Renal pelvis (tissue), 12 donors: ENCODE measurements around the gene CD1E. TPM values are rescaled to one million over a fixed set of nuclear protein-coding genes. Genes with fewer than 3 reads are reported as not detected.
"Not testable (repeated sequence)": the region's sequence is repeated elsewhere in the genome, so short reads cannot be mapped to it uniquely, and the experiment has no call there.

ENCODE experiments used
- DNase-seq: peaks from one replicate; pipeline ENCODE4 v3.0.0-alpha.2; 2013
- long read RNA-seq, 16 experiments: transcript quantifications; one replicate each; lab custom pipeline, GENCODE V29; 2026
- polyA plus RNA-seq, 3 donors: library from polyadenylated mRNA; unstranded; fragments of 120-200 nt; gene quantifications; one replicate each; pipeline ENCODE4 v1.2.1, GENCODE V29; 2013; ENCODE audit not compliant: insufficient read length in 3 of 3

The CD1E gene
- polyA plus RNA-seq, result under 1 TPM in 1 of 3 donors, not detected in 2; 0.17 TPM
- long read RNA-seq, donor 1, result 0 reads
- long read RNA-seq, donor 2, result 0 reads
- long read RNA-seq, donor 3, result 0 reads
- long read RNA-seq, donor 4, result 0 reads
- long read RNA-seq, donor 5, partial matches to known transcripts, result 0 of 1 reads
- long read RNA-seq, donor 5, other reads (novel, unspliced or antisense), result 0 of 1 reads
- long read RNA-seq, donor 6, result 0 reads
- long read RNA-seq, donor 7, result 0 reads
- long read RNA-seq, donor 8, result 0 reads
- long read RNA-seq, donor 9, result 0 reads
- long read RNA-seq, donor 10, result 0 reads
- long read RNA-seq, donor 11, result 0 reads
- long read RNA-seq, donor 12, result 0 reads
- long read RNA-seq, donor 13, result 0 reads
- long read RNA-seq, donor 14, result 0 reads
- long read RNA-seq, donor 15, result 0 reads
- long read RNA-seq, donor 16, result 0 reads

DNA sequence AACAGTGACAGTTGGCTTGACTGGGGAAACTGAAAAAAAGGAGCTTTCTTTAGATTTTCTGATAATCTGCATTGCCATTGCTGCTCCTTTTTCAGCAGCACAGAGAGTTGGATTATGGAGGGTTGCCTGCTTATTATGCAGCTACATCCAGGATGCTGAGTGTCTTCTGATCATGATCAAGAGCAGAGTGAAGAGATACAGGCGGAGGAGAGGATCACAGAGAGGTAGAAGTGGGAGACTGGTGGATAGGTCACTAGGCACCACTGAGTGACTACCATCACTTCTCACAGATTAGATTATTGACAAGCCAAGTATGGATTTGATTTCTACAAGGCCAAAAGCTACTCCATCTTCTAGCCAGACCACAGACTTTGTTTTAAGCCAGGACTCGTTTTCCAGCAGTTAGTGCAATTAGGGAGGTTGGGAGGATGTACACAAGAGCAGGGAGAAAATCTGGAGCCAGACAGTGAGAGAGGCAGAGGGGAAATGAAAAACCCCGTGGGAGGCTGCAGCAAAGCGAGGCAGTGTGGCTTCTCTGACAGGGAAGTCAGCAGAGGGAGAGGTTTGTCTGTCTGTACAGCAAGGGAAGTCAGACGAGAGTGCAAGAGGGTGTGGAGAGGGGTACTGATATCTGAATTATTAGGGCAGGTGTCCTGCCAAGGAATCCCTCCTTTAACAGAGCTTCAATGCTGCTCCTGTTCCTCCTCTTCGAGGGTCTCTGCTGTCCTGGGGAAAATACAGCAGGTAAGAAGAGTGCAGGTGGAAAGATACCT lies at the start of gene CD1E:
CD1E (plus strand) TSS at position 592 of the 773 bp plus-strand sequence; CDS start at position 687, 95 bp downstream.
- no peak for DNase-seq

DNA sequence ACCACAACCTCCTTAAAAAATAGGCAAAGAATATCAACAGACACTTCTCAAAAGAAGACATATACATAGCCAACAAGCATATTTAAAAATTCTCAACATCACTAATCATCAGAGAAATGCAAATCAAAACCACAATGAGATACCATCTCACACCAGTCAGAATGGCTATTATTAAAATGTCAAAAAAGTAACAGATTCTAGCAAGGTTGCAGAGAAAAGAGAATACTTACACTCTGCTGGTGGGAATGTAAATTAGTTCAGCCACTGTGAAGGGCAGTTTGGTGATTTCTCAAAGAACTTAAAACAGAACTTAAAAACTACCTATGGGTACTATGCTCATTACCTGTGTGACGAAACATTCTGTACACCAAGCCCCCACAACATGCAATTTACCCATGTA lies 43.1 kb upstream of the CD1E start:
- DNase-seq, result no peak

DNA sequence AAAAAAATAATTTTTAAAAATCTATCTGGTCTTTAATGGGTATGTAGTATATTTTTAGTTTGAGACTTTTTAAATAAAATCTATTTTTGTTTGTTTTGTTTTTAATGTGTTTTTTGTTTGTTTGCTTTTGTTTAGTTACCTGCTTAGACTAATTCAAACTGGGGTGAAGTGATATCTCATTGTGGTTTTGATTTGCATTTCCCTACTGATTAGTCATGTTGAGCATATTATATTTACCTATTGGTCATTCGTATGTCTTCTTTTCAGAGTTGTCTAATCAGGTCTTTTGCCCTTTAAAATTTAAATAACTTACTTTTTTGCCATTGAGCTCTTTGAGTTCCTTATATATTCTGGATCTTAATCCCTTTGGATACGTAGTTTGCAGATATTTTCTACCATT lies 42.6 kb upstream of the CD1E start:
- DNase-seq, result no peak

DNA sequence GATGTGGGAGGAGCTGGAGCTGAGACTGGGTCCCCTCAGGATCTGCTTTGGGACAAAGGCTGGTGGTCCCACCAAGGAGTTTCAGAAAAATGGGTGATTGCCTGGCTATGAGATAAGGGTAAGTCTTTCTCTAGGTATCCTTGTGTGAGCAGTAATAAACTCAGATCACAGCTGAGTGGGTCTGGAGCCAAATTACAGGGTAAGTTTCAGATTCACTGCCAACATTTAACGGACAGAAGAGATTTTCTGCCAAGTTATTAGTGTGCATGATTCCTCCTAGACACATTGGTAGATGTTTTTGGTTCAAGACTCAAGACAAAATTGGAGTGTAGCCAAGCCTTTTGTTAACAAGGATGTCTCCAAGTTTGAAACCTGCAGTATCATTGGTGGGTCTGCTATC lies 29.8 kb upstream of the CD1E start:
- no peak for DNase-seq

DNA sequence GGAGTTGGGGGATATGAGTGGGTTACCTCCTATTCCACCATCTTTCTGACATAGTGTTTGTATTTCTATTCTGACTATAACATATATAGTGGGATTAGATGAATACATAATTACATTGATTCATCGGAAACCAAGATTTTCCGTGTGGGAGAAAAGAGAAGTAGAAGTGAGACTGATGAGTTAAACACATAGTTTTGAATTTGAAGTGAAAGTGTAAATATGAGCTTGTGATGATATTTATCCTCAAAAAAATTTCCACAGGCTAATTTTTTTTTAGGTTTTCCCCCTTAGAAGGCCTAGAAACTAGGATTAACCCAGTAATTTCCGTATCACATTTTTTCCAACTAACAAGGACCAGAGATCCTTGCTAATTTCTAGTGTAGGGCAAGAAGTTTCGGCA lies 29.3 kb upstream of the CD1E start:
- DNase-seq, result no peak

DNA sequence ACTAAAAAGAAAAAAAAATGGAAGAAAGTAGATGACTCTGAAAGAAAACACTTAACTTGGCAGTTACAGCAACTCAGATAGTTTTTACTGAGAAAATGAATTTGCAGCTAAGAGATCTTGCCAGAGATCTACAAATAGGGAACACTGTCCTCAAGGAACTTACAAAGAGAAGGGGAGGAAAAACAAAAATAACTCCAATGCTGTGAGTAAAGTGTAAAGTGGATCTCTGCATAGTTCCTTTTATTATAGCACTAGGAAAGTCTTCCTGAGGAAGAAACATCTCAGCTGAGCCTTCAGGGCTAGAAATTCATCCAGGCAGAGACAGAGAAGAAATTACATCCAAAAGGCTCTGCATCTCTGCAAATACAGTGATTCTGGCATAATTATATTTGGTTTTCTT lies 26.2 kb upstream of the CD1E start:
- DNase-seq, result no peak

DNA sequence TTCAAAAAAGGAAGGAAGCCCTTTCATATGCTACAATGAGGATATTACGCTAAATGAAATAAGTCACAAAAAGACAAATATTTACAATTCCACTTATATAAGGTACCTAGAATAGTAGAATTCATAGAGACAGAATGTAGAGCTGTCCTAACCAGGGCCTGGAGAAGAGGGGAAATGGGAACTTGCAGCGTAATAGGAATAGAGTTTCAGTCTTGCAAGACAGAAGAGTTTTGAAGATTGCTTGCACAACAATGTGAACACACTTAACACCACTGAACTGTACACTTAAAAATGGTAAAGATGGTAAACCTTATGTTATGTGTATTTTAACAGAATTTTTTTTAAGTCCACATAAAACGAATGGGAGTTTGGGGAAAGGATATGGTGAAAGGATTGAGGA lies 25.3 kb upstream of the CD1E start:
- DNase-seq, result no peak

DNA sequence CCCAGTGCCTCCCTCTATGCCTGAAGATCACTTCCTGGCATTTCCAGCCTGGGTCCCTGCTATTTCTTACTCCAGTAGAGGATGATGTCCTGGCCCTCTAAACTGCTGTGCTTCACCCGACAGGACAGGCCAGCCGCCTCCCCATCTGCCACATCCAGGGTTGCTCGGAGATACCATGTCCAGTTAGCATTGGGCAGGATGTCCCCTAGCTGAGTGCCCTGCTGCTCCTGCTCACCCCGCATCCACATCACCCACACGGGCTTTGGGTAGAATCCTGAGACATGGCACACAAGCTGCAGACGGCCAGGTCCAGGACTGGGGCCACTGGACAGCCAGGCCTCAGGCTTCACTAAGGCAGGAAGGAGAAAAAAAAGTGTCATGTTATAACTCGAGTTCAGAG lies 24.4 kb upstream of the CD1E start:
- no peak for DNase-seq

DNA sequence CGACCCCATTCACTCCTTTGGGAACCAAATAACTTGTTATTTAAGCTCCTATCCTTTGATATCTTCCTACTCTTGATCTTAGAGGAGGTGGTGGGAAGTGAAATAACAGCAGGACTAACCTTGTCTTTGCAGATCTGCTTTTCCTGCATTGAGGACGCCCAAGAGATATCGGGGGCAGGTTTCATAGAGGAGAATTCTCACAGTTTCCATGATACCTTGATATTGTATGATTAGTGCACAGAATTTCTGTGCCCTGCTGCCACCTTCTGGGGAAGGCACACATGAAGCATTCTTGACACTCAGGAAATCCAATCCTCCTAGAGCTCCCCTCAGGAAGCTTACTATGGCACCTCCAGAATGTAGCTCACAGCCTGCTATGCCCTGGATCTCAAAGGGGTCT lies 24.0 kb upstream of the CD1E start:
- DNase-seq, result no peak

DNA sequence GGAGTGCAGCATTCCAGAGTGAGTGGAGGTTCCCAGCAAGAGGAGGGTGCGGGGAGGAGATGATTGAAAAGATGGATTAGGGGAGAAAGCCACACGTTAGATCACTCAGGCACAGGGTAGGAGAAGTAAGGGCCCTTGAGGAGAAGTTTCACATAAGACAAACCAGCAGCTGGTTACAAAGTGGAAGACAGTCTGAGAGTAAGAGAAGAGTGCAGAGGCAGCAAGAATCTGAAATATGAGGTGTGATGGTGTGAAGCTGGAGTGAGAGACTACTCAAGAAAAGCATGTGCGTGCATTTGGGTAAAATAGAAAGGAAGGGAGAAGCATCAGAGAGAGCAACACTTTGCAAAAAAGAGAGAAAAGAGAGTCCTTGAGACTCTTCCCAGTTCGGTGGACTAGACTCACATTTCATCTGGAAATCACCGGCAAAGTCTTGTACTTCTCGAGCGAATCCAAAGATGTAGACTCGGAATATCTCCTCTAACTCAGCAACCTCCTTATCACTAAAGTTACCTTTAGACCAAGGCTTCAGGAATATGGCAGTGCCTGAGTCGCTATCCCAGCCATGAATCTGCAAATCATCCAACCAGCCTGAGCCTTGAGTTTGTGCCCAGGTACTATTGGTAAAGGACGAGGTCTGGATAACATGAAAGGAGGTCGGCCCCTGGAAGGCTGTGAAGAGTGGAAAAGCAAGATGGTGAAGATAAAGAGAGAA lies 23.1 kb upstream of the CD1E start:
- DNase-seq, result no peak

DNA sequence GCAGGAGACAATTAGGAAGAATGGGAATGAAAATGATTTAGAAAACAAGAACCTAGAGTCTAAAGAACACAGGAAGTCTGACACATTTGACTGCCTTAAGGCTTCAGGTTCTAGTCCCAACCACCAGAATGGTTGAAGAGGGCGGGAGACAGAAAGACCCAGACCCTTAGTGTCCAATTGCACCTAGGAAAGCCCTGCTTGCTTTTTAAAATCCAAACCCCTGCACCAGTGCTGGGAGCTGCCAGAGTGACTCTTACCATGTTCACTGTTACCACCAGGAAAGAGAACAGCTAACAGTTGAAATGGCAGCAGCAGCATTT lies 22.6 kb upstream of the CD1E start:
- no peak for DNase-seq

DNA sequence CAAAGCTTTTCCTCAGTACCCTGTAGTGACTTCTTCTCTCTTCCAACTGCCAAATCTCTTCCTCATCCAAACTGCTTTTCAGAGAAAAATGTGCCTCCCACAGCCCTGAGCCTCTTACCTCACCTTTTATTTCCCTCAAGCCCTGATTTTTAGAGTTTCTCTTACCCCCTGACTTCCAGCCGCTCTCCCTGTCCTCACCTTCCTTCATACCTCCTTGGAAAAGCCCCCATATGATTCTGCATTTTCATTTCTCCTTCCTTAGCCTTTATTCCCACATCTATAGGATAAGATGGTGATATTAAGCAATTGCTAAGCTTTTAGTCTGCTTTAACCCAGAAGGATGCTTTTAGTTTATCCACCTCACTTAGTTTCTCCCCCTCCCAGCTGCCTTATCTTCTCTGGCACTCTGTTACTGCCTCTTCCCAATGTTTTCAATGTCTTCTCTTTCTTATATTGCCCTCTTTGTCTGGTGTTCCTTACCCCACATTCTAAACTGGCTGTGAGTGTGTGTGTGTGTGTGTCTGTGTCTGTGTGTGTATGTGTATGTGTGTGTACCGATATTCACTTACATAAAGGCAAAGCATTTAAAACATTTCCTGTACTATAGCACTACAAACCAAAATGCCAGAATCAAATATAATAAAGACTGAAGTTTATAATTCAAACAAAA lies 22.1 kb upstream of the CD1E start, which contains the start of gene CD1B:
CD1B (minus strand) TSS at position 51 of the 670 bp plus-strand sequence. CDS start 108 bp downstream, outside the sequence.
- DNase-seq, result no peak

DNA sequence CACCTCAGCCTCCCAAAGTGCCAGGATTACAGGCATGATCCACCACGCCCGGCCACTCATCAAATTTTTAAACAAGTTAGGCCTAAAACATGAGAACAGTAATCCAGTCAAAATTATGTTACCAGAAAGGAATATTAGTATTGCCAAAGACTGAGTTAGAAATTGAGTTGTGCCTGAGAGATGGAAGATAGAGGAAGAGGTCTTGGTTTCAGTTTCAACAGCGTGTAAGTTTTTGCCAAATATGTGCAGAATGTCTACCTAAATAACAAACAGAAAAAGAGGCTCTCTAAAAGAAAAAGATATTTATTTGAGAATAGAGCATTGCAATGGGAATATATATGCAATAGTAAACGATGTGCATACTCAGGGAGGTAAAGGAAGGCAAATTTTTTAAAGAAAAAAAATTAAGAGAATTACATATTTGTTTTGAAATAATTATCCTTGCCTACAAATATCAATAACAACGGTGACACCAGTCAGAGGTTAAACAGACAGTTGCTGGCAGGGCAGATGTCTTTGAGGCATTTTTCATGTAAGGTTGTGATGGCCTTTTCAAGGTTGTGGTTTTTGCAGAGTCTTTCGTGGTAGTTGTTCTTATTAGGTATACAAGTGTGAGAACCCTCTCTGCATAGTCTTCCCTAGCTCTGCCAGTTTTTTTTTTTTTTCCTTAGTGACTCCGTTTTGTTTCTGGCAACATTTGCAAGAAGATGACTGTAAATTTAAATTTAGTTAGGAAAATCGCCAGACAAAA lies 20.1 kb upstream of the CD1E start:
- DNase-seq, result no peak

DNA sequence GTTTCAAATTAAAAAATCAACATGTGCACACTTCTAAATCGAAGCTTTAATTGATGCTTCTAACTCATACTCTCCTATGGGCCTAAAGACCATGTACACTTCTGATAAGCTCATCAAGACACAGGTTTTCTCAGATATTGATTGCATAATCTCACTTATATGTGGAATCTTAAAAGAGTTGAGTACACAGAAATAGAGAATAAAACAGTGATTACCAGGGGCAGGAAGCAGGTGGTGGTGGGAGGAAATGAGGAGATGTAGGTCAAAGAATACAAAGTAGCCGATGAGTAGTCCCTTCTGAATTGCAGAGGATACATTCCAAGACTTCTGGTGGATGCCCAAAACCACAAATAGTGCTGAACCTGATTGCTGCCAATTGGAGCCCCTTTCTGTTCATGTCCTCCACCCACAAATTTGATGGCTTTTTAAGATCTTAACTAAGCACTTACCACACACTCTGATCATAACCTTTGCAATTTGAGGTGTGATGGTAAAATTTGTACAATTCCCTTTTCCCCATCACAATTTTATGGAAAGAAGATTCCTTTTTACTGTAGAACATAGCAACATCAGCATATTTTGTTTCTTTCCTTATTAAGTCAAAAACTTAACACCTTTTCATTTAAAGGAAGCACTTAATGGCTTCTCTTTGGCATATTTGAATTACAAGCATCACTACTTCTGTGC lies 19.0 kb upstream of the CD1E start:
- no peak for DNase-seq

DNA sequence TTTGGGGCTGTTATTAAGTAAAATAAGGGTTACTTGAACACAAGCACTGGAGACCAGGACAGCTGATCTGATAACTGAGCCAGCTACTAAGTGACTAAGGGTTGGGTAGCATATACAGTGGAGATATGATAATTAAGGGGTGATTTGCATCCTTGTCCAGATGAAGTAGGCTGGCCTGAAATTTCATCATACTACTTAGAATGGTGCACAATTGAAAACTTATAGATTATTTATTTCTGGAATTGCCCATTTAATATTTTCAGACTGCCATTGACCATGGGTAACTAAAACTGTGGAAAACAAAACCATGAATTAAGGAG lies 18.5 kb upstream of the CD1E start:
- no peak for DNase-seq

DNA sequence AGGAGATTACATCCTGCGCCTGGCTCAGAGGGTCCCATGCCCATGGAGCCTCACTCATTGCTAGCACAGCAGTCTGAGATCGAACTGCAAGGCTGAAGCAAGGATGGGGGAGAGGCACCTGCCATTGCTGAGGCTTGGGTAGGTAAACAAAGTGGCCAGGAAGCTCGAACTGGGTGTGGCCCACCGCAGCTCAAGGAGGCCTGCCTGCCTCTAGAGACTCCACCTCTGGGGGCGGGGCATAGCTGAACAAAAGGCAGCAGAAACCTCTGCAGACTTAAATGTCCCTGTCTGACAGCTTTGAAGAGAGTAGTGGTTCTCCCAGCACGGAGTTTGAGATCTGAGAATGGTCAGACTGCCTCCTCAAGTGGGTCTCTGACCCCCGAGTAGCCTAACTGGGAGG lies 17.3 kb upstream of the CD1E start:
- DNase-seq, result not testable (repeated sequence)

DNA sequence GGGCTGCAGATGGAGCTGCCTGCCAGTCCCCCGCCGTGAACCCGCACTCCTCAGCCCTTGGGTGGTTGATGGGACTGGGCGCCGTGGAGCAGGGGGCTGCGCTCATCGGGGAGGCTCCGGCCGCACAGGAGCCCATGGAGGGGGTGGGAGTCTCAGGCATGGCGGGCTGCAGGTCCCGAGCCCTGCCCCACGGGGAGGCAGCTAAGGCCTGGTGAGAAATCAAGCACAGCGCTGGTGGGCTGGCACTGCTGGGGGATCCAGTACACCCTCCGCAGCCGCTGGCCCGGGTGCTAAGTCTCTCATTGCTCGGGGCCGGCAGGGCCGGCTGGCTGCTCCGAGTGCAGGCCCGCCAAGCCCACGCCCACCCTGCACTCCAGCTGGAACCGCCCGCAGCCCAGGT lies 4.7 kb upstream of the CD1E start:
- DNase-seq, result not testable (repeated sequence)

DNA sequence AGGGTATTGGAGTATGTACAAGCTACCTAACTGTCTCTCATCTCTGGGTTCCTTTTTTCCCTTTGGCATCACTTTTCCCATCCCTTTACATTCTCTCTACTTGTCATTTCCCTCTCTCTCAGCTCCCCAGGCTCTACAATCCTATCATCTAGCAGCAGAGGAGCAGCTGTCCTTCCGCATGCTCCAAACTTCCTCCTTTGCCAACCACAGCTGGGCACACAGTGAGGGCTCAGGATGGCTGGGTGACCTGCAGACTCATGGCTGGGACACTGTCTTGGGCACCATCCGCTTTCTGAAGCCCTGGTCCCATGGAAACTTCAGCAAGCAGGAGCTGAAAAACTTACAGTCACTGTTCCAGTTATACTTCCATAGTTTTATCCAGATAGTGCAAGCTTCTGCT lies 561 bp downstream of the CD1E start:
- DNase-seq, result no peak

DNA sequence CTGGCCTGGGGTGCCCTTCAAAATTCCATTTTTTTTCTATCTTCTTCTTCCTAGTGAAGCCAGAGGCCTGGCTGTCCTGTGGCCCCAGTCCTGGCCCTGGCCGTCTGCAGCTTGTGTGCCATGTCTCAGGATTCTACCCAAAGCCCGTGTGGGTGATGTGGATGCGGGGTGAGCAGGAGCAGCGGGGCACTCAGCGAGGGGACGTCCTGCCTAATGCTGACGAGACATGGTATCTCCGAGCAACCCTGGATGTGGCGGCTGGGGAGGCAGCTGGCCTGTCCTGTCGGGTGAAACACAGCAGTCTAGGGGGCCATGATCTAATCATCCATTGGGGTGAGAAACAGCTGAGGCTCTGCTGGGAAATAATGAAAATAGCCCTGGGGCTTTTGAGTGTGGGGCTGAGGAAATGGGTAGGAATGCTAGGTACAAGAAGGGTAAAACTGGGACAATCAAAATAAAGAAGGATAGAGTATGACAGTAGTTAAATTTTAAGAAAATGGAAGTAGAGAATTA lies 2.1 kb downstream of the CD1E start:
- no peak for DNase-seq

DNA sequence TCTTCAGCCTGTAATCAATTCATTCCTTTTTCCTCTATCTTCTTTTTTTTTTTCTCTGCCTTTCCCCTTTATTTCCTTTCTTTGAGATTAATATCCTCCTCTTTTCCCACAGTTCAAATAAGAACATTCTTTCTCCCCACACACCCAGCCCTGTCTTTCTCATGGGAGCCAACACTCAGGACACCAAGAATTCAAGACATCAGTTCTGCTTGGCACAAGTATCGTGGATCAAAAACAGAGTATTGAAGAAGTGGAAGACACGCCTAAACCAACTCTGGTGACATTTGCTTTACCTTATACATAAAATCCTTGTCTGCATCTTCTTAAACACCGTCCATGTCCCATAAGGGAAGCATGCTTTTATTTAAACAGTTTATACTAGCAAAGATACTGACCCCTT lies 2.9 kb downstream of the CD1E start:
- no peak for DNase-seq

DNA sequence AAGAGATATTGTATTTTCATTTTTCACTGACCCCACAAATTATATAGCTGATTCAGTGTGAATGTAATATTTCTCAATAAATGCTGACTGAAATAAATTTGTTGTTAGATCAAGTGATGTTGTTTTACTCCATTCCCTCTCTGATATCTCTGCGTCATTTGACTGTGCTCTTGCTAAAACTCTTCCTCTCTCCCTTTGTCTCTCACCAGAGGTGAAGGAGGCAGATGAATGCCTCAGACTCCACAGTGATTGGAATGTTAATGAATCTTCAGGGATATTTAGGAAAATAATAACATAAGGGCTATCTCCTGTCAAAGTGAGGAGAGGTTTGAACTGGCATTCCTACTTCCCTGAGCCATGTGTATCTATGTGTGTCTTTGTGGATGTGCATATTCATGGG lies 3.7 kb downstream of the CD1E start:
- DNase-seq, result no peak
